Measurements from ENCODE around the gene TM7SF2.
"Not testable (repeated sequence)": the region's sequence is repeated elsewhere in the genome, so short reads cannot be mapped to it uniquely, and the experiment has no call there.

Gene TM7SF2

DNA sequence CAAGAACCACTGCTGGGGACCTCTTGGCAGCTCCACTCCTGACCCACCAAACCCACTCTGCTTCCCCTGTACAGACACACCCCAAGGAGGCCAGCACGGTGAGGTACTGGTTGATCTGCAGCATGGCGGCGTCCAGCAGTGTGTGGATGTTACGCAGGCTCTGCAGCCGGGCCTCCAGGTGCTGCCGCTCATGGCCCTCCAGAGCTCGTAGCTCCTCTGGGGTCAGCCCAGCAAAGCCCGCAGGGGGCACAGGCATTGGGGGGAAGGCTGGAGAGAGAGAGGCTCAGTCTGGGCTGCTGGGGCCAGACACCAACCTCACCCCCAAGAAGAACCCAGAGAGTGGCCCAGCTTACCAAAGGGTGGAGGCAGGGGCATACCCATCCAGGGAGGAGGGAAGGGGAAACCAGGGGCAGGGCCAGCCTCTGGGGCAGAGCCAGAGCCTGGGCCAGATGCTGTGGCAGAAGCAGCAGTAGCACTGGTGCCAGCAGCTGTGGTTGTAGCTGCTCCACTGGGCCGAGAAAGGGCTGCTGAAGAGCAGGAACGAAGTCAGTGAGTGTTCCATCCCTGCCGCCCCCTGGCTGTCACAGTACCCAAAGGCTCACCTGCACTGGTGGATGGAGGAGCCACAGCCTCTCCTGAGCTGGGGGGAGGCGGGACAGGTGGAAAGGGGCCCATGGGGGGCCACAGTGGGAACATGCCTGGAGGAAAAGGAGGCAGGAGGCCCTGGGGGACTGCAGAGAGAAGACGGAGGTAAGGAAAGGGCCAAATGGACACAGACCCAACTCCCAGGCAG, 18.2 kb downstream of the TM7SF2 start:
- DNase-seq (ENCODE audit: low read depth in 2 of 2): no peak

DNA sequence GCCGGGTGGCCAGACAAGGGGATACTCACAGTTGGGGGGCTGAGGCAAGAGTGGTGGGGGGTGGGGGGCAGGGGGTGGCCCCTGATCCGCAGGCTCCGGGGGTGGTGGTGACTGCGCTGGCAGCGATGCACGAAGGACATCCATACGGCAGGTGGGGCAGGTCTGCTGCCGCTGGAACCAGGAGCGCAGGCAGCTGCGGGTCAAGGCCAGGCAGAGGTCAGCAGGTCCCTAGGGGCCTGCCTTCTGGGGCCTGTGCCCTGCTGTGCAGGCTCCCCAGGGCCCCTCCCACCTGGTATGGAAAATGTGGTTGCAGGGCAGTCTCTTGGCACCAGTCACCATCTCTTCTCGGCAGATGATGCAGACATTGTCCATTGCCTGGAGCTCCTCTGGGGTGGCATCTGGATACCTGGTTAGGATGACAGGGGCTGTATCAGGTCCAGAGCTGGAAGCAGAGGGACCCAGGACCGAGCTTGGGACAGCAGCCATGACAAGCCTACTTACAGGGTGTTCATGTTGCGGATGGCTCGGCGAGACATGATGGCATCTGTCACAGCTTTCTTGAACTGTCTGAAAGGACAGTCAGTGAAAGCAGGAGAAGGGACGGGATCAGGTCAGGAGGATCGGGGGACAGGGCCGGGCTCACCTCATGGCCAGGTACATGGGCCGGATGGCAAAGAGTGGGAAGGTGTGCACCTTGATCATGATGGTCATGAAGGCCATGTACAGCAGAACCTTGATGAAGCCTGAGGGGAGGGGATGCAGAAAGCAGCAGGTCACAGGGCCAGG, 19.2 kb downstream of the TM7SF2 start:
- DNase-seq (ENCODE audit: low read depth in 2 of 2): no peak

DNA sequence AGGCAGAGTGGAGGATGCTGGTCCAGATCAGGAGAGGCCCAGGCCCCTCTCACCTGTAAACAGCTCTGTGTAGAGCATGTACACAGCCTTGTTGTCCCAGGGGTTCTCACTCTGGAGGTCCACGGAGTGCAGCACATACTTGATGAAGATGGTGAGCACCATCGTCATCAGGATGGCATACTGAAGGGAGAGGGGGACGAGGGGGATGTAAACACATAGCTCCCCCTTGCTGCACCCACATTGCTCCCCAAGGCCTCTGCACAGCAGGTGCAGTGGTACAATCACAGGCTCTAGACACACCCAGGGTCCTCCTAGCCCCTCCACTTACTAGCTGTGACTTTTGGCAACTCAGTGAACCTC, 19.7 kb downstream of the TM7SF2 start:
- no peak for DNase-seq (ENCODE audit: low read depth in 2 of 2)

DNA sequence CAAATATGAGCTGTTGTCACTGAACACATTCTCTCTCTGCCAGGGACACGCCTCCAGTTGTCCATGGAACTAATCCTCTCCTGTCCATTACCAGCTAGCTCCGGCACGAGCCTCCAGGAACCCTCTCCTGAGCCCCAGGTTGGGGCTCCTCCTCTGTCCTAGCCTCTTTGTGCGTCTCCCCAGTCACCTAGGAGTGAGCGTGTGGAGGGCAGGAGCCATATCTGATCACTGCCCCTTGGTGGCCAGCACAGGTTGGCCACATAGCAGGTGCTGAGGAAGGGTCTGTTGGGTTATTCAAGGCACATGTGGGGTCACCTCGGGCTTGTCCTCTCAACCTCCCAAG, 20.2 kb downstream of the TM7SF2 start:
- no peak for DNase-seq (ENCODE audit: low read depth in 2 of 2)

DNA sequence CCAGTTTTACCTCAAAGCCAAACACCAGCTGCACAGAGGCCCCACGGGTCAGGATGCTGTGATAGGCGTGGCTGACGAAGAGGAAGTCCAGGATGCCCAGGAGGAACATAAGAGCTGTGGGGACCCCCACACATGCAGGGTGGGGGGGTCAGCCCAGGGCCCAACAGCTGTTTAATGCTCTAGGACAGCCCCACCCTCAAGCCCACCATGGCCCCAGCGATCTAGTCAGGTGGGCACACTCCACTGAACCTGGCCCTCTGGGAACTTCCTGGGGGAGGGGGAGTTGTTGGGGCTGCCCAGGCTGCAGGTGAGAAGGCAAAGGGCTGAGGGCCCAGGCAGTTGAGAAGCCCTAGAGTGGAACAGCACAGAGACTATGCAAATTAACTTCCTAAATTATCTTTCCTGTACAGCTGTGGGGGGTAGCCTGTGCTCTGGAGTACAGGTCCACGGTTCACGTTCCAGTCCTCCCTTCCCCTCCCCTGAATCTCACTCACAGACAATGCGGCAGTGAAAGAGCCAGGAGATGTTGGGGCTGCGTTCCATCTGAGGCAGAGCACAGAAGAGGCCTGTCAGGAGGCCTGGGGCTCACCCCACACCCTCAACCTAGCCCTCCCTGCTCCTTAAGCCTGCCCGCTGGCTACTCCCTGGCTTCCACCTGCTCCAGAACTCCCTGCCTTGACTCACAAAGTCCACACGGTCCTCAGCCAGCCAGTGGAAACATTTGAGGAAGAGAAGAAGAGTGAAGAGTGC, 20.7 kb downstream of the TM7SF2 start:
- no peak for DNase-seq (ENCODE audit: low read depth in 2 of 2)

DNA sequence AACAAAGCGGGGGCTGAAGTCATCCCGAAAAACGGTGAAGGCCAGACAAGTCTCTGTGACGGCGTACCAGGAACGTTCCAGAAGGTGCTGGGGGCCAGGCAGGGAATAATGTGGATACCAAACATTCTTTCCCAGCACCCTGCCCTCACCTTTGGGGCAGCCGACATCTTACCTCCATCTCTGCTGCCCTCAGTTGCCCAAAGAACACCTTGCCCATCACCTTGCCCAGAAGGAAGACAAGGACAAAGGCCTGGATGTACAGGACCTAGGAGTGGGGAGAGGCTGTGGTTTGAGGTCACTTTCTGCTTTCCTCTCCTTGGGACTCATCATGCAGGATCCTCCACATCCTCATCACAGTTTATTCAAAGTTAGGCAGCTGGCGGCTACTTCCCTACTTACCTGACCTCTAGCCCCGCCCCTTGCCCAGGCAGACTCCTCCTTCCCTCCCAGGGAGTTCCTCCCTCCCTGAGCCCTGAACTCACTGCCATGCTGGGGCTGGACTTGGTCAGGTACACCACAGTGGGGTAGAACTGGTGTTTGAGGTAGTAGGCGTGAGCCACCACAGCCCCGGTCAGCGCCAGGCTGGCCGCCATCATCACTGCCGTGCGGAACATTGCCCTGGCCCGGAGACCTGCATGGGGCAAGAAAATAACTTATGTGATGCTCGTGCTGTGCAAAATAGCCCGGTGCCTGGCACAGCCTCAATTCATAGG, 21.5 kb downstream of the TM7SF2 start:
- no peak for DNase-seq (ENCODE audit: low read depth in 2 of 2)

DNA sequence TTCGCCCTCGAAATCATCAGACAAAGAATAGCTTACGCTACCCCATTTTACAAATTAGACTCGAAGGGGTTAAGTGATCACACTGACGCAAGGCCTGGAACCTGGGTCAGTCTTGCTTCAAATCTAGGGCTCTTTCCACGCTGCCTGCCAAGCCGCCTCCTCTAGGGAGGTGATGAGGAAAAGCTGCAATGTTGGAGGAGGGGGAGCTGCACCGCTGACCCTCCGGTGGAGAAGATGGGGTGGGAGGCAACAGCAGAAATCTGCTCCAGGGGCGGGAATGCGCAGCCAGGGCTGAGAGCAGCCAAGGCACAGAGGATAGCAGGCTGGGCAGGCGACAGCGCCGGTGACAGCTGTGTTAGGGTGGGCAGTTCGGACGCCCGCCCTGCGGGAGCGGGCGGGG, 22.1 kb downstream of the TM7SF2 start:
- no peak for DNase-seq (ENCODE audit: low read depth in 2 of 2)

DNA sequence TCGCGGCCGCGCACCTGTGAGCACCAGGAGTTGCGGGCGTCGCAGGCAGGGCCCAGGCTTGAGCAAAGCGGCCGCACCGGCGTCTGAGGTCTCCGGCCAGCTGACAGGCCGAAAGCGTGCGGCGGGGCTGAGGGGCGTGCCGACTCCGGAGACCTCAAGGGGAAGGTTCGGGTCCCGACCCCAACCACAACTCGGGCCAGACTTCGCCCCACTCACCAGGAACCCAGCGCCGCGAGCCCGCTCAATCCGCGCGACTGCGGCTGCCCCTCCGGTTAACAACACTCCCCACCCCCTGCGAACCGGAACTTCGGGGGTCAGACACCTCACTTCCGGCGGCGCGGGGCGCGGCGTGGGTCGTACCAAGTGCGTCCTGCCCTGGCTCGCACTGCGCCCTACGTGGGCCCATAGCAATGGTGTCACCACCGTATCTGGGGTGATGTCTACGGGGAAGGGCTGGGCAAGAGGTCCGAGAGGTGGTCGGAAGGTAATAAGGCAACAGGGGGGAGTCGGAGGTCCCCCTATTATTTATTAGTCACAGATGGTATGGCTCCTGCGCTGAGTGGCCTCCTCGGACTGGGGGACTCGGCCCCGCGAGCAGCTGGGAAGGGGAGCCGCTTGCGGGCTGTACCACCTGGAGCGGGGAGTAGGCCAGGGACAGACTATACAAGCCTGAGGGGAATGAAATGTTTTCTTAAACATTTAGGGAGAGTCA, 22.7 kb downstream of the TM7SF2 start, which contains the start of gene SYVN1:
SYVN1 (minus strand) TSS at position 280 of the 712 bp plus-strand sequence. CDS start 918 bp downstream, outside the sequence.
- DNase-seq (ENCODE audit: low read depth in 2 of 2): peak; percentile 80

DNA sequence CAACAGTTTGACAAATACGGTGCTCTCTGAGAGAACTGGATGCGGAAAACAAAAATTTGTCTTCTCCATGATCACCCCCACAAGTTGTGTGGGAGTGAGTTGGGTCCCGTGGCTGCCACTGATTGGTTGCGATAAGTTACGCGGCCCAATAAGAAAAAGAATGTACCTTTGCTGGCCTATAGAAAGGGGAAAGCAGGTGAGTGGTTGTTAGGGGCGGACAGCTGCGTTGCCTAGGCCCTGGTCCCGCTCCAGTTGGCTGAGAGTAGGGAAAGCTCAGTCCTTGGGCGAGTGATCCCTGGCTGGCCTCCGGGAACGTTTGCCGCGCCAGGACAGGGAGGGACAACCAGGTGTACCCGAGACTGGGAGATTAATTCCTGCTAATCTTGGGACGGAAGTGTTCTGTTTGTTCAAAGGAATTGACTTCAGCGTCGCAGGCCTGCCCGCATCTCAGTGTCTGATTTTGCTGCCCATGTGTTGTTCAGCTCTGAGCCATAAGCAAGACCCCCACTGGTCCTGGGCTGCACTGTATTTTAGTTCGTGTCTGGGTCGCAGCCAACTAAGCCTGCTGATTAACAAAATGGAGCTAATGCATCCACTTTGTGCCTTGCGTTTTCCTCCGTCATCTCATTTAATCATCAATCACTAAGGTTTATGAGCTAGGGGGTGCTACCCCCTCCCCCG, 23.4 kb downstream of the TM7SF2 start:
- DNase-seq (ENCODE audit: low read depth in 2 of 2): peak; percentile 60 to 65

DNA sequence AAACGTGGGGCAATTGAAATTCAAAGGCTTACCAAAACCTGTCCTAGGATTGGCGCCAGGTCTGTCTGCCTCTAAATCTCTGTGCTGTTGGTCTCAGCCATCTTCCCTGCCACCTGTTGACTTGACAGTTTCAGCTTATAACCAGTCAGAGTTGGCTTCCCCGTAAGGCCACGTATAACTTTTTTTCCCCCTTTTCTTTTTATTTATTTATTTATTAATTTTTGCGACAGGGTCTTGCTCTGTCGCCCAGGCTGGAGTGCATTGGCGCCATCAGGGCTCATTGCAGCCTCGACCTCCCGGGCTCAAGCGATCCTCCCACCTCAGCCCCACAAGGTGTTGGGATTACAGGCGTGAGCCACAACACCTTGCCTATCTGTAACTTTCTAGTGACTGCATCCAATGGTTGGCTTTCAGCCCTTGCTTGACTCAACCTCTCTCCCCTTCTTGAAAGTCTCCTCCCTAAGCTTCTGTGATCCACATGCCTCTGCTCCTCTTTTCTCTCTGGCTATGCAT, 24.0 kb downstream of the TM7SF2 start:
- no peak for DNase-seq (ENCODE audit: low read depth in 2 of 2)

DNA sequence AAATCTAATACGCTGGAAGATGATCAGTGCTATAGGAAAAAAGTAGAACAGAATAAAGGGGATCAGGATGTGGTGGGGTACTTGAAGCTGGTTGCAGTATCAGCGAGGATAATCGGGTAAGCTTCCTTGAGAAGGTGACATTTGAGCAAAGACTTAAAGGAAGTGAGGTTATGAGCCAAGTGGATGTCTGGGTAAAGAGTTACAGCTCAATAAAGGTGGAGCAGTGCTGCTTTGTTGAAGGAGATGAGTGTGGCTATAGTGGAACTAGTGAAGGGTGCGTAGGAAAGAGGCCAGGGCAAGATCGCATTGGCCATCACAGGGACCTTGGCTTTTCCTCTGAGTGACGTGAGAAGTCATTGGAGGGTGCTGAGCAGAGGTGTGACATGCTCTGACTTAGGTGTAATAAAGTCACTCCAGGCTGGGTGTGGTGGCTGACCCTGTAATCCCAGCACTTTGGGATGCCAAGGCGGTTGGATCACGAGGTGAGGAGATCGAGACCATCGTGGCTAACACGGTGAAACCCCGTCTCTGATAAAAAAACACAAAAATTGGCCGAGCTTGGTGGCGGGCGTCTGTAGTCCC, 24.9 kb downstream of the TM7SF2 start:
- DNase-seq (ENCODE audit: low read depth in 2 of 2): no peak

DNA sequence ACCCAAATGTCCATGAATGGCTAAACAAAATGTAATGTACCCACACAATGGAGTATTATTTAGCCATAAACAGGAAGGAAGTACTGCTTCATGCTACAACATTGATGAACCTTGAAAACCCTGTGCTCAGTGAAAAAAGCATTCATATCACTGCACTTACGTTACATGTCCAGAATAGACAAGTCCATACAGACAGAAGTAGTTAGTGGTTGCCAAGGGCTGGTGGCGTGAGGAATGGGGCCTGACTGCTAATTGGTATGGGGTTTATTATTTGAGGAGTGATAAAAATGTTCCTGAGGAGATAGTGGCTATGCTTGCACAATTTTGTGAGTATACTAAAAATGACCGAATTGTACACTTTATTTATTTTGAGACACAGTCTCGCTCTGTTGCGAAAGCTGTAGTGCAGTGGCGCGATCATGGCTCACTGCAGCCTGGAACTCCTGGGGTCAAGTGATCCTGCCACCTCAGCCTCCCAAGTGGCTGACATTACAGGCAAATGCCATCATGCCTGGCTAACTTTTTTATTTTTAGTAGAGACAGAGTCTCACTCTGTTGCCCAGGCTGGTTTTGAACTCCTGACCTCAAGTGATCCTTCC, 30.3 kb downstream of the TM7SF2 start:
- DNase-seq (ENCODE audit: low read depth in 2 of 2): no peak

DNA sequence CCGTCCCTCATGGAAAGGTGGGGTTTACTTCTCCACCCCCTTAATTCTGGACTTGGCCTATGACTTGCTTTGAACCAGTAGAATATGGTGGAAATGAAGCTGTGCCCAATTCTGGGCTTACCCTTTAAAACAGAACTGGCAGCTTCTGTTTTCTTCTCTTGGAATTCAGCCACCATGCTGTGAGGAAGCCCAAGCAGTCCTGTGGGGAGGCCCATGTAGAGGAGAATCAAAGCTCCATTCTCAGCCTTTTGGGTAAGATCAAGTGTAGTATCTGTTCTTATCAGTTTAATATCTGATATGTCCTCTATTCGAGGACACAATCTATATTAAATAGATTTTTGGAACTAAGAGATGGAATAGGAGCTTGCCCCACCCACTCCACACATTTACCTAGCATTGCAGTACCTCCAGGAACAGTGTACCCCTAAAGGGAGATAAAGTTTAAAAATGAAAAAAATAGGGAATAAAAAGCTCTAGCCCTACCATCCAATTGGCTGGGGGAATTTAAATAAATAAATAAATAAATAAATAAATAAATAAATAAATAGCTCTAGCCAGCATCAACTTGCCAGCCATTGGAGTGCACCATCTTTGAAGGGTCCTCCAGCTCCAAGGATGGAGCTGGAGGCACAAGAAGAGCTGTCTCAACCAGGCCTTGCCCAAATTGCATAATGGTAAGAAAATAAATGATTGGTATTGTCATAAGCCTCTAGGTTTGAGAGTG, 35.8 kb downstream of the TM7SF2 start:
- DNase-seq (ENCODE audit: low read depth in 2 of 2): no peak

DNA sequence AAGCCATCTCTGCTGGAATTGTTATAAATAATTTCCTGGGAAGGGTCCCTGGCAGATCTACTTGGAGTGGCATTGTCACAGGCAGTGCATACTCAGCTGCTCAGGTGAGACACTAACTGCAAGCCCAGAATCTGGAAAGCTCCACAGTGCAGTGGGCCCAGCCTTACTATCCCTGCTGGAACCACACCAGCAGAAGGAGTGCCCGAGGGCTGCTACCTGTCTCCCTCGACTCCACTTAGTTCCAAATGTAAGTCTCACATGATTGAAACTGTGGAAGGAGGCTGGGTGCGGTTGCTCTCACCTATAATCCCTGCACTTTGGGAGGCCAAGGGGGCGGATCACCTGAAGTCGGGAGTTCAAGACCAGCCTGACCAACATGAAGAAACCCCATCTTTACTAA, 37.0 kb downstream of the TM7SF2 start:
- DNase-seq (ENCODE audit: low read depth in 2 of 2): no peak

DNA sequence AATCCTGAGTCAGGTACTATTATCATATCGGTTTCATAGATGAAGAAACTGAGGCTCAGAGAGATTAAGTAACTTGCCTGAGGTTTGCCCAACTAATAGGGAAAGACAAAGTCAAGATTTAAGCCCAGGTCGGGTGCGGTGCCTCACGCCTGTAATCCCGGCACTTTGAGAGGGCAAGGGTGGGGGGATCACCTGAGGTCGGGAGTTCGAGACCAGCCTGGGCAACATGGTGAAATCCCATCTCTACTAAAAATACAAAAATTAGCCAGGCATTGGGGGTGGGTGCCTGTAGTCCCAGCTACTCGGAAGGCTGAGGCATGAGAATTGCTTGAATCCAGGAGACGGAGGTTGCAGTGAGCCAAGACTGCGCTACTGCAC, 38.4 kb downstream of the TM7SF2 start:
- not testable (repeated sequence) for DNase-seq (ENCODE audit: low read depth in 2 of 2)

DNA sequence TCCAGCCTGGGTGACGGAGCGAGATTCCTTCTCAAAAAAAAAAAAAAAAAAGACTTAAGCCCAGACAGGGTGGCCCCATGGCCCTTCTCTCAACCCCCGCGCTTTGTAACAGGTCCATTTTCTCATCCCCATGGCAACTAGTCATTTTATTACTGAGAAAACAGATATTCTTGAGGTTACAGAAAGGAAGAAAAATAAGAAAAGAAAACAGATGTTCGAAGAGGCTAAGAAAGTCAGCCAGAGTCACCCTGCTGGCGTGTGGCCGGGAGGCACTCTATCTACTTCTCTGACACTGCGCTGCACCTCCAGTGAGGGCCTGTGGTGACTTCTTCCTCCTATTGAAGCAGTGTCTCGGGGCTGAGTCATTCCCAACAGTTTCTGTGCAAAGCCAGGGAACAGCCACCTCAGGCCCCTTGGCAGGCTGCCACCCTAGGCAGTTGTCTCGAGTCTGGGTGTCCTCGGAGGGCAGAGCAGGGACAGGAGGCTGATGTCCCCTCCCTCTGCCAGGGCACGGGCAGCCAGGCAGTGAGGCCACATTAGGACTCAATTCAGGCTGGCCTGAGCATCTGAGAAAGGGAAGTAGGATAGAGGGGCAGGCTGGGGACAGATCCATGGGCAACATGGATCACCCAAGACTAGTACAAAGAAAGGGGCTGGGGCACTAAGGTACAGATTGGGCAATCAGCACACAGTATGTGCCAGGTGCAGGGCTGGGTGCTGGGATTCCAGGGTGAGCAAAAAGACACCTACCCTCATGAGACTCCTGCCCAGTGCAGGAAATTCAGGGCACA, 39.0 kb downstream of the TM7SF2 start:
- no peak for DNase-seq (ENCODE audit: low read depth in 2 of 2)

DNA sequence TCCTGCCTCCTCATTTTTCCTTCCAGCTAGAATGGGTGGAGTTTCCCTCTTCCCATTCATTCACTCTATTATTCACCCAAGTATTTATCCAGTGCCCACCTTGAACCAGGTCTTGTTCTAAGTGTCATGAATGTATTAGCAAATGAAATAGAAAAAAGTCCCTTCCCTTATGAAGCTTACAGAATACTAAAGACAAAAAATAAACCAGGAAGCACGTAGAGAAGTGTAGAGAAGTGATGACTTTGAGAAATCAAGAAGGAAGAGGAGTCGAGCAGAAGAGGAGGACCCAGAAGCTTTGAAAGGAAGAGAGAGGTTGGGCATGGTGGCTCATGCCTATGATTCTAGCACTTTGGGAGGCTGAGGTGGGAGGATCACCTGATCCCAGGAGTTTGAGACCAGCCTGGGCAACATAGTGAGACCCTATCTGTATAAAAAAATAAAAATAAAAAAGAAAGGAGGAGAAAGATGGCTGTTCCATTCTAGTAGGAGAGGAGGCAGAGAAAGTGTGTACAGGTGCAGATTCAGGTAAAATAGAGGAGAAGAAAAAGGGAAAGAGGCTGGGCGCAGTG, 39.7 kb downstream of the TM7SF2 start:
- no peak for DNase-seq (ENCODE audit: low read depth in 2 of 2)

DNA sequence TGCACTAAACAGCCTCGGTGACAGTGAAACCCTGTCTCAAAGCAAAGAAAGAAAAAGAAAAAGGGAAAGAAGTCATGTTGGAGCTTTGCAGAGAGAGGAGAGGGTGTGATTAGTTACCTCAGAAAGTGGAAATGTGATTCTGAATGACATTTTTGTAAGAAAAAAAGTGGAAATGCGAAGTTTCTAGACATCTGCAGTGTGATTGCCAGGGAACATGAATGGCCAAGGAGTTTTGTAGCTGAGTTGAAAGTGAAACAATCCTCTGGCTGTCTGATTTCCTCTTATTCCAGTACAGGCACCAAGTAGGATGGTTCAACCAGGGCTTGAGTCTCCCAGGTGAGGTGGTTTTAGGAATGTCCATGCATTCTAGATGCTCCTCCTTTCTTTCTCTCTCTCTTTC, 40.5 kb downstream of the TM7SF2 start:
- DNase-seq (ENCODE audit: low read depth in 2 of 2): no peak
